Measurements from ENCODE around the gene NUP98. TPM values are rescaled to one million over a fixed set of nuclear protein-coding genes. Genes with fewer than 3 reads are reported as not detected.
"Not testable (repeated sequence)": the region's sequence is repeated elsewhere in the genome, so short reads cannot be mapped to it uniquely, and the experiment has no call there.

Gene NUP98
- polyA plus RNA-seq, 3 donors from 2014 or later, result 16.2 to 38.1 (median 20.5) TPM

DNA sequence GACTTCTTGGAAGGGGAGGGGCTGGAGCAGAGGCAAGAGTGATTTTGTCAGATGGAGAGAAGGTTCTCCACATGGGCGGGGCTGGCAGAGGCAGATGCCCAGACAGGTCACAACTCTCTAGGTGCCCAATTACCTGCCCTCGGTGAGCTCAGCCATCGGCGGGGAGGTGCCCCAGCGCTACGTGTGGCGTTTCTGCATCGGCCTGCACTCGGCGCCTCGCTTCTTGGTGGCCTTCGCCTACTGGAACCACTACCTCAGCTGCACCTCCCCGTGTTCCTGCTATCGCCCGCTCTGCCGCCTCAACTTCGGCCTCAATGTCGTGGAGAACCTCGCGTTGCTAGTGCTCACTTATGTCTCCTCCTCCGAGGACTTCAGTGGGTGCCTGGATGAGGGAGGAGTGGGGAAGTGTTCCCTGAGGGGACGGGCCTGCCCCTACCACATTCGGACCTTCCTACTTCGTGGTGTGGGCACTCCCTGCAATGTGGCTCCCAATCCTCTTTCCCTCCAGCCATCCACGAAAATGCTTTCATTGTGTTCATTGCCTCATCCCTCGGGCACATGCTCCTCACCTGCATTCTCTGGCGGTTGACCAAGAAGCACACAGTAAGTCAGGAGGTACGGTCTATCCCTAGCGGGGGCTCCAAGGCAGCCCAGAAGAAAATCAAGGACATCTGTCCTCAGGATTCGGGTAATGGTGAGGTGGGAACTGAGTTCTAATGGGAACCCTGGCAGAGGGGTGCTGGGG, 26.6 kb upstream of the NUP98 start:
- no peak for DNase-seq
- H3K36me3 Mint-ChIP-seq, result peaks cover 0 to 12% (median 5%) of the 10 kb centered on the region in 3 donors
- H3K9me3 Mint-ChIP-seq, result no peaks in the 10 kb centered on the region
- no peaks in the 10 kb centered on the region for H3K27me3 Mint-ChIP-seq (ENCODE audit: low read depth in 3 of 3)
- peak overlapping the region; percentile 83 to 93 (median 91) for H3K27ac Mint-ChIP-seq
- peak overlapping the region in 1 of 5 donors; percentile 52 for H3K4me3 Mint-ChIP-seq
- H3K4me1 Mint-ChIP-seq, result peaks cover 33 to 36% of the 10 kb centered on the region in 2 donors

DNA sequence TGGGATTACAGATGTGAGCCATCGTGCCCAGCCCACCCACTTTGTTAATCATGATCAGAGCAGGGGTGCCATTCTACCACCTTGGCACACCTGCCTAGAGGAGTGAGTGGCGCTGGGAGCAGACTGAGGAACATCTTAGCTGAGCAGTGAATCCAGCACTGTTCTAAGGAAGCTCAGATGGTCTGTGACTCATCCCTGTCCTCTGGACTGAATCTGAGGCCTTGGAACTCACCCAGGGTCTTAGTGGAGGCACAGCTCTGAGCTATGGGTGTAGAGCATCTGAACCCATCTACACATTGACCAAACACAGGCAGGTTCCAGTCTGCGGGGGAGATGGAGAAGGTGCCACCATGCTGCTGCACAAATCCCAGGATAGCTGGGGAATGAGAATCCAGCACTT, 25.9 kb upstream of the NUP98 start:
- H3K9me3 Mint-ChIP-seq, result no peaks in the 10 kb centered on the region
- H3K4me3 Mint-ChIP-seq, result no peak overlapping the region
- H3K4me1 Mint-ChIP-seq, result peaks cover 33% of the 10 kb centered on the region in 2 donors
- H3K36me3 Mint-ChIP-seq, result peaks cover 0 to 11% (median 5%) of the 10 kb centered on the region in 3 donors
- peak overlapping the region in 2 of 6 donors; percentile 70 to 71 for H3K27ac Mint-ChIP-seq
- DNase-seq, result no peak
- no peaks in the 10 kb centered on the region for H3K27me3 Mint-ChIP-seq (ENCODE audit: low read depth in 3 of 3)

DNA sequence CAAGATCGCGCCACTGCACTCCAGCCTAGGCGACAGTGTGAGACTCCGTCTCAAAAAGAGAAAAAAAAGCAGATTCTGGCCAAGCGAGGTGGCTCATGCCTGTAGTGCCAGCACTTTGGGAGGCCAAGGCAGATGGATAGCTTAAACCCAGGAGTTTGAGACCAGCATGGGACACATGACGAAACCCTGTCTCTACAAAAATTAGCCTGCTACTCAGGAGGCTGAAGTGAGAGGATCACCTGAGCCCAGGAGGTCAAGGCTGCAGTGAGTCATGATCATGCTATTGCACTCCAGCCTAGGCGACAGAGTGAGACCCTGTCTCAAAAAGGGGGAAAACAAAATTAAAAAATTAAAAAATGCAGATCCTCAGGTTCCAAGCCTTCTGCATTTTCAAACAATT, 25.0 kb upstream of the NUP98 start:
- Mint-ChIP-seq H3K27me3 (ENCODE audit: low read depth in 3 of 3) (peaks cover 0 to 2% (median 0%) of the 10 kb centered on the region in 3 donors), H3K9me3 (no peaks in the 10 kb centered on the region), H3K36me3 (peaks cover 0 to 5% (median 4%) of the 10 kb centered on the region in 3 donors), H3K4me3 (no peak overlapping the region), H3K27ac (no peak overlapping the region), H3K4me1 (peaks cover 27 to 33% of the 10 kb centered on the region in 2 donors)
- no peak for DNase-seq

DNA sequence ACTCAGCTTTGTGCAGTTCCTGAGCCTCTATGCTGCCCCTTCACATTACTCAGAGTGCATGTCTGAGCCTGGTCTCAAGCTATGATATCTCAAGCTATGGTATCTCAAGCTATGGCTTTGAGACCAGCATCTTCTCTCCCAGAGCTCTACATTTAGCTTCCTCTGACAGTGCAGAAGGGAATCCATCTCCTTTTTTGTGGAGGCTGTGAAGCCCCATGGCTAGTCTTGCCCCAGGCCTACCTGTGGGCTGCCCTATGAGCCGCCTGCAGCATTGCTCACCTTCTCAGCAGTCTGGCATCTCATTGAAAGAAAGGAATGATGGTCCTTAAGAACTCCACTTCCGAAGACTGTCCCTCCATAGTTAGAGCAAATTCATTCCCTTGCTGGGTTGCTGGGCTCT, 23.6 kb upstream of the NUP98 start:
- Mint-ChIP-seq H3K4me3 (no peak overlapping the region), H3K4me1 (peaks cover 22 to 23% of the 10 kb centered on the region in 2 donors), H3K27ac (no peak overlapping the region), H3K9me3 (no peaks in the 10 kb centered on the region), H3K27me3 (ENCODE audit: low read depth in 3 of 3) (peaks cover 0 to 2% (median 2%) of the 10 kb centered on the region in 3 donors), H3K36me3 (no peaks in the 10 kb centered on the region)
- DNase-seq, result no peak

DNA sequence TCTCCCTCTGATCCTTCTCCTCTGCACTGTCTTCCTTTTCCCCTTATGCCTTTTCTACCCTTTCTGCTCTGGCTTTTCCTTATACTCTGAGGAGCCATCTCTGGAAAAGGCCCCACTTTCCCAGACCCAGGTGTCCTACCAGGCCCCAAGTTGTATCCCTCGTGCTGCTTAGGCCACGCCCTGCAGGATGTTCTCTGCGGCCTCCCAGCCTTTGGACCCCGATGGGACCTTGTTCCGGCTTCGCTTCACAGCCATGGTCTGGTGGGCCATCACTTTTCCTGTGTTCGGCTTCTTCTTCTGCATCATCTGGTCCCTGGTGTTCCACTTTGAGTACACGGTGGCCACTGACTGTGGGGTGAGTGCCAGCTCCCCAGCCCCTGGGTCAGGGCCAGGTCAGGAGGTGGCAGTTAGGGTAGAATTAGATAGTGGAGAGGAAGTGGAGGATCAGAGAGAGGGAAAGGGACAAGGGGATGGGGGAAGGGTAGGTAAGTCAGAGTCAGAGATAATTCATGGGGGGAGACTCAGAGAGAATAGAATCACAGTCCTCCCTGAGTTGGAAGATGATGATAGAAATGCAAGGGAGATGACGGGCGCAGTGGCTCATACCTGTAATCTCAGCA, 19.9 kb upstream of the NUP98 start:
- H3K4me1 Mint-ChIP-seq, result no peaks in the 10 kb centered on the region
- peaks cover 0 to 2% (median 2%) of the 10 kb centered on the region in 3 donors for H3K27me3 Mint-ChIP-seq (ENCODE audit: low read depth in 3 of 3)
- H3K36me3 Mint-ChIP-seq, result no peaks in the 10 kb centered on the region
- H3K9me3 Mint-ChIP-seq, result no peaks in the 10 kb centered on the region
- no peak for DNase-seq
- no peak overlapping the region for H3K4me3 Mint-ChIP-seq
- peak overlapping the region in 1 of 6 donors; percentile 61 for H3K27ac Mint-ChIP-seq

DNA sequence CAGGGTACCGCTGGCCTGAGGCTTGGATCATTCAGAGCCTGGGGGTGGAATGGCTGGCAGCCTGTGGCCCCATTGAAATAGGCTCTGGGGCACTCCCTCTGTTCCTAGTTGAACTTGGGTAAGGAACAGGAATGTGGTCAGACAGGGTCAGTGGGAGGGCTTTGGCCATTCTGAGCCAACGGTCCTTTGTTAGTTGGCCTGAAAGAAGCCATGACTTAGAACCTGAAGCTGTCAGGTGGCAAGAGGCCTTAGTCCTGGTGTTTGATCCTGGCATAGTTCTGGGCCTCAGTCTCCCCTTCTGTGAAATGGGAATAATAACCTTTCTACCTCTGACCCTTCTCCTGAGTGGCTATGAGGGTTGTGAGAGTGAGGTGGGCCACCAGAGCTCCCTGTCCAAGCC, 19.3 kb upstream of the NUP98 start:
- Mint-ChIP-seq H3K27me3 (ENCODE audit: low read depth in 3 of 3) (peaks cover 0 to 2% (median 2%) of the 10 kb centered on the region in 3 donors), H3K27ac (no peak overlapping the region), H3K4me3 (no peak overlapping the region), H3K9me3 (no peaks in the 10 kb centered on the region), H3K36me3 (no peaks in the 10 kb centered on the region), H3K4me1 (no peaks in the 10 kb centered on the region)
- no peak for DNase-seq

DNA sequence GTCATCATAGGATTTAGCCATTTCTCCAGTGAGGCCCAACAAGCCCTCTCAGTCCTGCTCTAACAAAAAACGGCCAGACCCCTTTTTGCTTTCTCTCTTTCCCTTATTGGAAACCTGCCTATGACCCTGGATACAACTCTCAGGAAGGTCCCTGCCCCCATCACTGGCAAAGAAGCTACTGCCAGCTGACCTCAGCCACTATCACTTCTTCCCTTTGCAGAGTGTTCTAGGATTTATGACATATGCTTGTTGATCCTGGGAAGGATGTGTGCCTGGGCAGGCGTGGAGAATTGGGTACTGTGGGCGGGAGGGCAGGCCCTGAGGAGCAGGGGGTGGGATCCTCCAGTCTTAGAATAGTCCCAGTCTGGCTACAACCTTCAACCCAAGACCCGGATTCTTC, 18.5 kb upstream of the NUP98 start:
- Mint-ChIP-seq H3K27me3 (ENCODE audit: low read depth in 3 of 3) (peaks cover 0 to 2% (median 2%) of the 10 kb centered on the region in 3 donors), H3K9me3 (no peaks in the 10 kb centered on the region), H3K36me3 (no peaks in the 10 kb centered on the region), H3K27ac (peak overlapping the region in 1 of 6 donors; percentile 78), H3K4me1 (no peaks in the 10 kb centered on the region), H3K4me3 (no peak overlapping the region)
- no peak for DNase-seq

DNA sequence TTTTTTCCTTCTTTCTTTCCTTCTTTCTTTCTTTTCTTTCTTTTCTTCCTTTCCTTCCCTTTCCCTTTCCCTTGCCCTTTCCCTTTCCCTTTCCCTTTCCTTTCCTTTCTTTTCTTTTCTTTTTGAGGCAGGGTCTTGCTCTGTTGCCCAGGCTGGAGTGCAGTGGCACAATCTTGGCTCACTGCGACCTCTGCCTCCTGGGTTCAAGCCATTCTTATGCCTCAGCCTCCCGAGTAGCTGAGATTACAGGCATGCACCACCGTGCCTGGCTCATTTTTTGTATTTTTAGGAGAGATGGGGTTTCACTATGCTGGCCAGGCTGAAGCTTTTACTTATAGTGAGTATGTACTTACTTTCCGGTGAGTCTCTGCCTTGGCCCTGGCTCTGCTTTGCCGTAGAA, 17.5 kb upstream of the NUP98 start:
- DNase-seq; H3K27me3 Mint-ChIP-seq (ENCODE audit: low read depth in 3 of 3): not testable (repeated sequence)
- H3K27ac Mint-ChIP-seq, result peak overlapping the region in 1 of 6 donors; percentile 13

DNA sequence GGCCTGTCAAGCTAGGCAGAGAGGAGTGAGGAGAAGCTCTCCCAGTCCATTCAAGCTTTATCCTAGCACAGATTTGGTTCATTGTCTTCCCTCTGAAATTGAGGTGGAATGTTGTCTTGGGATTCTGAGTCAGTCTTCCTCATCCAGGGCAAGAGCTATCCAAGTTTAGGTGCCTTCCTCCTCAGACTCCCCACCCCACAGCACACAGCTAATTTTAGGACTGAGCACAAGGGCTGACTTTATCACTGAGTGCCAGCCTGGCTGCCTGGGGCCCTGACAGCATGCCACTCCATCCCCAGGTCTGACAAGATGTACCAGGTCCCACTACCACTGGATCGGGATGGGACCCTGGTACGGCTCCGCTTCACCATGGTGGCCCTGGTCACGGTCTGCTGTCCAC, 13.6 kb upstream of the NUP98 start:
- no peak overlapping the region for H3K4me3 Mint-ChIP-seq
- peak overlapping the region in 1 of 6 donors; percentile 25 for H3K27ac Mint-ChIP-seq
- H3K4me1 Mint-ChIP-seq, result peaks cover 14 to 18% of the 10 kb centered on the region in 2 donors
- H3K27me3 Mint-ChIP-seq (ENCODE audit: low read depth in 3 of 3), result peaks cover 0 to 6% (median 3%) of the 10 kb centered on the region in 3 donors
- no peaks in the 10 kb centered on the region for H3K36me3 Mint-ChIP-seq
- no peaks in the 10 kb centered on the region for H3K9me3 Mint-ChIP-seq
- DNase-seq, result no peak

More for the DNA sequence above, 17.5 kb upstream of the NUP98 start:
- not testable (repeated sequence) for H3K36me3 Mint-ChIP-seq, H3K4me3 Mint-ChIP-seq, H3K9me3 Mint-ChIP-seq, H3K4me1 Mint-ChIP-seq

DNA sequence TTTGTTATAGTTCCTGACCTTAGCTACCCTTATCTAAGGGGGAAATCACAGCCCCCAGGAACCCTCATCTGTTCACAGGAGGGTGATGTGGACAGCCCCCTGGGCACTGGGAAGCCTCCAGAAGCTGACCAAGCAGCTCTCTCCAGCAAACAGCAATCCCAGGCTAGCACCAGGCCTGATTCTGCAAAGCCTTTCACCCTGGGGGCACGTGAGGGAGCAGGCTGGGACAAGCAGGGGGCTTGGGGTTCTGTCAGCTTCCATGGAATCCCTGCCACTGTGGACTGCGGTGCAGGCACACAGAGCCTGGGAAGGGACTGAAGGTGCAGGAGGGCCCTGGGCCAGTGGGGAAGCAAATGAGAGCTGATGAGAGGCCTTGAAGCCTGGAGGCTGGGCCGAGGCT, 13.1 kb upstream of the NUP98 start:
- H3K4me1 Mint-ChIP-seq, result peaks cover 14 to 18% of the 10 kb centered on the region in 2 donors
- H3K36me3 Mint-ChIP-seq, result no peaks in the 10 kb centered on the region
- peak overlapping the region in 1 of 5 donors; percentile 54 for H3K4me3 Mint-ChIP-seq
- H3K27me3 Mint-ChIP-seq (ENCODE audit: low read depth in 3 of 3), result peaks cover 0 to 6% (median 3%) of the 10 kb centered on the region in 3 donors
- H3K9me3 Mint-ChIP-seq, result no peaks in the 10 kb centered on the region
- DNase-seq, result no peak
- H3K27ac Mint-ChIP-seq, result no peak overlapping the region

DNA sequence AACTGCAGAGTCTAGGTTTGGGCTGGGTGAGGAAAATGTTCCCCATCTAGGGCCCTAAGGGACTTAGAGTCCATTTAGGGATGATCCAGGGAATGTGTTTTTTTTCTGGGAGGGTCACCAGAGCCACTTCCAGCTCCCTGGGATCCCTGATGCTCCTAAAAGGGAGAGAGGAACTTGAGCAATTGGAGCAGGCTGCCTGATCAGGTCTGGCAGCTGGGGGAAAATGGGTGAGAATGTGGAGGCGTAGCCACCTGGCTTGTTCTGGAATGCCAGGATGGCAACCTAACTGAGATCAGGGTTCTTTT, 12.2 kb upstream of the NUP98 start:
- H3K27ac Mint-ChIP-seq, result no peak overlapping the region
- peak overlapping the region in 3 of 5 donors; percentile 18 to 97 (median 44) for H3K4me3 Mint-ChIP-seq
- no peaks in the 10 kb centered on the region for H3K36me3 Mint-ChIP-seq
- peaks cover 0 to 6% (median 3%) of the 10 kb centered on the region in 3 donors for H3K27me3 Mint-ChIP-seq (ENCODE audit: low read depth in 3 of 3)
- H3K4me1 Mint-ChIP-seq, result peaks cover 14 to 18% of the 10 kb centered on the region in 2 donors
- no peaks in the 10 kb centered on the region for H3K9me3 Mint-ChIP-seq
- DNase-seq, result no peak

DNA sequence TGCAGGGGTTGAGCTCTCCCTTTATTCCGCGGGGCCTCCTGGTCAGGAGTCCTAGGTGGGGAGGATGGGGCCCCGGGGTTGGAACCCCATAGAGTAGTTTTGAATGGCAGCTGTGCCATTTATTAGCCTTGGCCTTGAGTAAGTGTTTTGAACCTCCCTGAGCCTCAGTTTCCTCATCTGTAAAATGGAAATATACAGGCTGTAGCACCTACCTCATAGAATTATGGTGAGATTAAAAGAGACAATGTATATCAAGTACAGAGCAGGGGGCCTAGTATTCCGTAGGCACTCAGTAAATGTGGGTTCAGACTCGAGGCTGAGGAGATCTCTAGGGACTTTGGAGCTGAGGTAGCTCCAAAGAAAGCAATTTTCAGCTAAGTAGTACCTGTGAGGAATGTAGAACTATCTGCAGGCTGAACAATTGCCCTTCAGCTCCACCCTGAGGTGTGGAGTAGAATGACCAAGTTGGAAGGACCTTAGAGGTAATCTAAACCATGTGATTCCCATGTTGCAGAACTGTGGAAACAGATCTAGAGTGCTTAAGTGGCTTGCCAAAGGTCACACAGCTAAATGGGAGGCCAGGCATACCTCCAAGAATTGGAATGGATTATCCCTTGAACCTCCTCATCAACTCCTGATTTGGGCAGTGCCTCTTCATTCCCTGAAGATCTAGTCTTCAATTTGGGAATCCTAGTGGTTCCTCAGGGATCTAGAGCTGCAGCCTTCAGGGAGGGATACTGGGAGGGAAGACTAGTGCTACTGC, 11.7 kb upstream of the NUP98 start:
- Mint-ChIP-seq H3K4me3 (peak overlapping the region; percentile 96 to 98 (median 98)), H3K27ac (peak overlapping the region; percentile 68 to 85 (median 77)), H3K27me3 (ENCODE audit: low read depth in 3 of 3) (peaks cover under 1 to 6% (median 3%) of the 10 kb centered on the region in 3 donors), H3K36me3 (no peaks in the 10 kb centered on the region), H3K9me3 (no peaks in the 10 kb centered on the region), H3K4me1 (peaks cover 14 to 18% of the 10 kb centered on the region in 2 donors)
- DNase-seq, result peak; percentile 29 to 50 (median 41)

DNA sequence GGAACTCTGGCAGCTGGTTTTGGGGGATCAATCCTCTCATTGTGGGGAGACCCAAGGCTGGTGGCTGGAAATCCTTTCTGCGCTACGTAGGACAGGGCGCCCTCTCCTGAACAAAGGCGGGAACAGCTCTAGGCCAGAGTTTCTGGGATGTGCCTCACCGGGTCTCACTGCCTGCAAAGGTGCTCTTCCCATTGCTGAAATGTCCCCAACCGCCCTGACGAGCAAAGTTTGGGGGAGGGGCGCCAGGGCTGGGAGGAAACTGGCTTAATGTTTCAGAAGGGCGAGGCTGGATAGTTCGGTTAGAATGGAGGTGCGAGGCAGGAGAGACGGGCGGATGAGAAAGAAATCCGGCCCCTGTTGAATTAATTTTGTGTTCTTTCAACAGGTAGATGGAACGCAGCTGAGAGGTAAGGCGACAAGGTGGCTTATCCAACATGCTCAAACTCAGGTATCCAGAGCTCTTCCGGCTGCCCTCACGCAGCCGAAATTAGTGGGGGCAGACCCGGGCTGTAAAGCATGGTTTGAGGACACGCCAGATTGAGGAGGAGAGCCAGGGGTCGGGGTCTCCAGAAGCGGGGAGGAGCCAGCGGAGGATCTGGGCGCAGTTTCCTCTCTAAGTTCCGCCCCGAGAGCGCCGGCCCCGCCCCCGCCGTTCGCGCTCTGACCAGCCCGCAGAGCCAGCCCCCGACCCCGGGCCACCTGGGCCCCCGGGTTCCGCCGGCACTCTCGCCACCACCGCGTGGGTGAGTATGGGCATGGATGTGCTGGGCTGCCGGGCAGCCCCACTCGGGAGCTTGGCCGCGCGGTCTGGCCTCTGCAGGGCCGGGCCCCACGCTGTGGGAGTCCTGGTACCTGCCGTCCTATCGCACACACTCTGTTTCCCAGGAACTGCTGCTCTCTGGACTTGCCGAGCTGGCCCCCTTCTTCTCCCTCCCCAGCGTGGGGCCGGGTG, 10.8 kb upstream of the NUP98 start, which contains the start of gene PGAP2:
Gene PGAP2 (plus strand): TSS at position 652 of the 952 bp plus-strand sequence. CDS start 2,700 bp downstream, outside the sequence.
- DNase-seq, result peak; percentile 50 to 57 (median 56)
- Mint-ChIP-seq H3K4me1 (peaks cover 14 to 18% of the 10 kb centered on the region in 2 donors), H3K4me3 (peak within 1 kb of the TSS; percentile 96 to 98 (median 98)), H3K27me3 (ENCODE audit: low read depth in 3 of 3) (peaks cover 2 to 6% (median 3%) of the 10 kb centered on the region in 3 donors), H3K36me3 (no peaks in the 10 kb centered on the region), H3K9me3 (no peaks in the 10 kb centered on the region), H3K27ac (peak within 1 kb of the TSS; percentile 83 to 97 (median 91))
